GM23338 (cell line): ENCODE results near the gene ORAI3. TPM values are rescaled to one million over a fixed set of nuclear protein-coding genes. Genes with fewer than 3 reads are reported as not detected.

Source experiments
- ATAC-seq: fragments of 200-7000 bp; cut with Tn5 transposase; 3 replicates; pipeline ENCODE4 v1.9.1; 2020
- DNase-seq: peaks from one replicate; pipeline ENCODE4 v3.0.0-alpha.2; 2015; ENCODE audit warnings: low spot score
- H2AFZ ChIP-seq: fragments of 200-600 bp; sonication (generic); 2 replicates; pipeline ENCODE4 v1.8.0; 2016; ENCODE audit warnings: antibody characterized with exemption, mild to moderate bottlenecking, moderate library complexity
- H3F3A ChIP-seq: fragments of 200-600 bp; sonication (generic); replicated peaks from 2 replicates; pipeline ENCODE4 v1.8.0; 2017; ENCODE audit warnings: antibody characterized with exemption, mixed run types, low read depth
- H3K27ac ChIP-seq: fragments of 200-600 bp; sonication (generic); 2 replicates; pipeline ENCODE4 v1.6.1; 2016; ENCODE audit warnings: low read depth
- H3K27me3 ChIP-seq: fragments of 200-600 bp; sonication (generic); 2 replicates; pipeline ENCODE4 v1.8.0; 2016; ENCODE audit warnings: mild to moderate bottlenecking, mixed run types, moderate library complexity; ENCODE audit not compliant: insufficient read depth
- H3K36me3 ChIP-seq: fragments of 200-600 bp; sonication (generic); 2 replicates; pipeline ENCODE4 v1.8.0; 2016; ENCODE audit warnings: mild to moderate bottlenecking; ENCODE audit not compliant: insufficient read depth
- H3K4me1 ChIP-seq: fragments of 200-600 bp; sonication (generic); 2 replicates; pipeline ENCODE4 v1.8.0; 2016; ENCODE audit warnings: mild to moderate bottlenecking, moderate library complexity; ENCODE audit not compliant: insufficient read depth
- H3K4me2 ChIP-seq: fragments of 200-600 bp; sonication (generic); 2 replicates; pipeline ENCODE4 v1.7.1; 2017; ENCODE audit warnings: mixed run types
- H3K4me3 ChIP-seq: fragments of 200-600 bp; sonication (generic); 2 replicates; pipeline ENCODE4 v1.6.1; 2016; ENCODE audit warnings: mixed run types
- H3K79me2 ChIP-seq: fragments of 200-600 bp; sonication (generic); replicated peaks from 2 replicates; pipeline ENCODE4 v1.8.0; 2017; ENCODE audit warnings: mild to moderate bottlenecking; ENCODE audit not compliant: insufficient read depth
- H3K9me2 ChIP-seq: fragments of 200-600 bp; sonication (generic); 2 replicates; pipeline ENCODE4 v1.8.0; 2017; ENCODE audit not compliant: insufficient read depth
- H4K20me1 ChIP-seq: fragments of 200-600 bp; sonication (generic); replicated peaks from 2 replicates; pipeline ENCODE4 v1.8.0; 2017; ENCODE audit warnings: mild to moderate bottlenecking; ENCODE audit not compliant: insufficient read depth
- H3K27ac Mint-ChIP-seq: 2 replicates; pipeline ENCODE4 v1.8.0; 2020; ENCODE audit warnings: inconsistent platforms, mild to moderate bottlenecking, moderate library complexity, mixed read lengths
- H3K27me3 Mint-ChIP-seq: 3 replicates; pipeline ENCODE4 v1.8.0; 2022; ENCODE audit warnings: low read depth, mild to moderate bottlenecking, moderate library complexity, mixed read lengths, inconsistent platforms; ENCODE audit not compliant: insufficient read depth, poor library complexity
- H3K36me3 Mint-ChIP-seq: 3 replicates; pipeline ENCODE4 v1.8.0; 2021; ENCODE audit warnings: low read depth, mild to moderate bottlenecking, inconsistent platforms, moderate library complexity, mixed read lengths
- H3K4me1 Mint-ChIP-seq: 3 replicates; pipeline ENCODE4 v1.8.0; 2020; ENCODE audit warnings: mild to moderate bottlenecking, inconsistent platforms, mixed read lengths
- H3K4me3 Mint-ChIP-seq: 3 replicates; pipeline ENCODE4 v1.8.0; 2021; ENCODE audit warnings: moderate library complexity, mild to moderate bottlenecking, inconsistent platforms, mixed read lengths
- H3K9me3 Mint-ChIP-seq: 3 replicates; pipeline ENCODE4 v1.8.0; 2020; ENCODE audit warnings: moderate library complexity, mild to moderate bottlenecking, inconsistent platforms, mixed read lengths
- CREB1 ChIP-seq: fragments of 250-450 bp; sonication (Bioruptor Pico); IDR thresholded peaks from 2 replicates; pipeline ENCODE4 v1.5.0; 2020; ENCODE audit warnings: low read depth, mild to moderate bottlenecking, moderate library complexity
- CTCF ChIP-seq, 2 experiments: fragments of 200-600 bp in 1 of 2; sonication (generic) in 1 of 2; conservative IDR thresholded peaks; 2 replicates each; pipeline versions ENCODE4 v1.5.1 to v1.6.1; 2016 to 2017; ENCODE audit warnings: antibody characterized with exemption in 2 of 2, low read depth in 2 of 2, mild to moderate bottlenecking in 2 of 2, moderate library complexity in 1 of 2
- ETS1 ChIP-seq: IDR thresholded peaks from 2 replicates; pipeline ENCODE4 v1.6.1; 2016; ENCODE audit warnings: antibody characterized with exemption
- EZH2phosphoT487 ChIP-seq: fragments of 200-600 bp; sonication (generic); IDR thresholded peaks from one replicate; pipeline ENCODE4 v1.8.1; 2018; ENCODE audit warnings: antibody characterized with exemption; ENCODE audit not compliant: unreplicated experiment
- NANOG ChIP-seq: IDR thresholded peaks from 2 replicates; pipeline ENCODE4 v1.6.1; 2016; ENCODE audit warnings: antibody characterized with exemption, borderline replicate concordance
- POLR2AphosphoS5 ChIP-seq: IDR thresholded peaks from 2 replicates; pipeline ENCODE4 v1.6.1; 2016; ENCODE audit warnings: antibody characterized with exemption, low read depth
- REST ChIP-seq: IDR thresholded peaks from one replicate; pipeline ENCODE4 v1.6.1; 2018; ENCODE audit warnings: antibody characterized with exemption; ENCODE audit not compliant: unreplicated experiment
- STAT1 ChIP-seq: IDR thresholded peaks from one replicate; pipeline ENCODE4 v1.6.1; 2016; ENCODE audit warnings: antibody characterized with exemption; ENCODE audit not compliant: unreplicated experiment
- ZNF114 ChIP-seq: fragments of 250-450 bp; sonication (Bioruptor Pico); IDR thresholded peaks from 2 replicates; pipeline ENCODE4 v1.5.0; 2020; ENCODE audit warnings: mild to moderate bottlenecking, moderate library complexity
- ZNF331 ChIP-seq: fragments of 250-450 bp; sonication (Bioruptor Pico); IDR thresholded peaks from 2 replicates; pipeline ENCODE4 v1.5.0; 2020; ENCODE audit warnings: low read depth, mild to moderate bottlenecking, moderate library complexity
- polyA plus RNA-seq: library from polyadenylated mRNA; unstranded; fragments of >200 nt; fragmentation: Nextera tagmentation; extraction: Ambion mirVana; gene quantifications from 2 replicates; pipeline ENCODE4 v1.2.1, GENCODE V29; 2016
- total RNA-seq: library from RNA; depleted of rRNA; stranded (reverse); fragments of >200 nt; shearing (Covaris generic); gene quantifications from 2 replicates; pipeline ENCODE4 v1.2.3, GENCODE V29; 2014

Gene ORAI3
- total and polyA plus RNA-seq, 2 experiments from 2014 or later: 6.9 to 15.9 TPM

GRCh38 chr16:30925632-30925987 lies 23.3 kb upstream of the ORAI3 start (continued):
- TF ChIP-seq REST: no peak
- TF ChIP-seq CTCF (conservative IDR thresholded peaks at IDR 0.05; ENCODE audit: low read depth in 2 of 2): no peak
- no peak for TF ChIP-seq CREB1 (CRISPR knock-in tag)
- TF ChIP-seq POLR2AphosphoS5: no peak
- TF ChIP-seq EZH2phosphoT487: no peak
- no peak for TF ChIP-seq STAT1

- H3K4me2 ChIP-seq: no peak overlapping the region
- peaks cover 14% of the 10 kb centered on the region for H3K27me3 Mint-ChIP-seq
- no peaks in the 10 kb centered on the region for H3K9me2 ChIP-seq
- peaks cover 4% of the 10 kb centered on the region; the same call in 1 of the 2 replicates for H4K20me1 ChIP-seq
- DNase-seq: no peak
- no peak for ATAC-seq
- H3K36me3 ChIP-seq: peaks cover 18% of the 10 kb centered on the region
- H3F3A ChIP-seq: peaks cover 7% of the 10 kb centered on the region; the same call in 1 of the 2 replicates
- H3K27ac Mint-ChIP-seq: peak overlapping the region; percentile 42; the same call in 1 of the 2 replicates
- no peaks in the 10 kb centered on the region for H3K9me3 Mint-ChIP-seq
- peaks cover 11% of the 10 kb centered on the region for H3K4me1 Mint-ChIP-seq
- no peak overlapping the region for H2AFZ ChIP-seq
- peaks cover 27% of the 10 kb centered on the region for H3K36me3 Mint-ChIP-seq
- no peaks in the 10 kb centered on the region for H3K27me3 ChIP-seq
- no peak overlapping the region for H3K4me3 ChIP-seq
- peaks cover 9% of the 10 kb centered on the region; the same call in 1 of the 2 replicates for H3K4me1 ChIP-seq
- peaks cover 18% of the 10 kb centered on the region for H3K79me2 ChIP-seq
- peak overlapping the region; percentile 60 for H3K4me3 Mint-ChIP-seq
- 0 out of 2 replicates have a peak overlapping the region, but pooled peaks have one; percentile 19 for H3K27ac ChIP-seq
- TF ChIP-seq ZNF331 (CRISPR knock-in tag) (no peak), EZH2phosphoT487 (no peak), POLR2AphosphoS5 (no peak), ETS1 (no peak), ZNF114 (CRISPR knock-in tag) (no peak), REST (no peak), CREB1 (CRISPR knock-in tag) (no peak), STAT1 (no peak), CTCF (conservative IDR thresholded peaks at IDR 0.05; ENCODE audit: low read depth in 2 of 2) (no peak), NANOG (no peak)
Observed at GRCh38 chr16:30925995-30926811, 22.7 kb upstream of the ORAI3 start.
